SIG-M5 treated with dmso at 0.1 percent for 504 hours (cell line): Measurements from ENCODE around the gene IBTK.
"Not testable (repeated sequence)": the region's sequence is repeated elsewhere in the genome, so short reads cannot be mapped to it uniquely, and the experiment has no call there.

Experiments
- DNase-seq: peaks from one replicate; lab custom pipeline; 2025; ENCODE audit not compliant: unreplicated experiment; lab: John Stamatoyannopoulos, UW

IBTK gene

DNA sequence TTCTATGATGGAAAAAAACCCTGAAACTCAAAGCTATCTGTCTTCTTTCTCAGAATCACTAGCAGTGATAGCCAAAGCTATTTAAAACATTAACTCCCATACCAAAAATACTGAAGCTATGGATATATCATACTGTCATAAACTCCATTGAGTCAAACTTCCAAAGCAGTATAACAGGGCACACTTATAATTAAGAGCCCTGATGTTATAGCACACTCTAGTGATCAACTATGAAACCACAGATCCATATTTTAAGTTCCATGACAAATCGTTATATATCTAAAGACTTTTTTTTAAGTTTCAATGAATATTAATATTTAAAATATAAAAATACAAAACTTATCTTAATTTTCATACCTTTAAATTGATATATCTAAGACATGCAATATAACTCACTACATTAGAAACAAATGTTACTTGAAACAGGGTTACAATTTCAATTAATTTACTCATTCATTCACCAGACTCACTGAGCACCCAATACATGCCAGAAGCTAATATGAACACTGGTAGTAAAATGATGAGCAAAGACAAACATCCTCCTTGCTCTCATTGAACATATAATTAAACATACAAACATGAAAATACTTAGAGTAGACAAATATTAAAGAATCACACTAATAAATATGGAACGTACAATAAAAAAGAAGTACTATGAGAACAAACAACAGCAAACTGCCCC, 69.3 kb downstream of the IBTK start:
- DNase-seq: no peak

DNA sequence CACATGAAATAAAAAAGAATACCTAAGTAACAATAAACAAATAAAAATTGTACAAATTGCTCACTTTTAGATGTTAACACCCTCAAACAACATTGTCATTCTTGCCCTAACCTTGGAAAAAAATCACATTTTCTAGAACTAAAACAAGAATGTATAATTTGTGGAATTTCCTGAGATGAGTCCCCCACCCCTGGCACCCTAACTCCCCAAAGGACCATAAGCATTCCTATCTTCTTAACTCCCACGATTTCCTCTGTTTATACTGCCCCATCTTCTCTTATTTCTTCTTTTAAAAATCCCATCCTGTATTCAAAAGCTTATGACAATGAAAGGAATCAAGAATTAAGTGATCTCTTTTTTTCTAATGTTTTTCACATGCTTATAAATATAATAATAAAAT, 70.9 kb downstream of the IBTK start:
- no peak for DNase-seq

DNA sequence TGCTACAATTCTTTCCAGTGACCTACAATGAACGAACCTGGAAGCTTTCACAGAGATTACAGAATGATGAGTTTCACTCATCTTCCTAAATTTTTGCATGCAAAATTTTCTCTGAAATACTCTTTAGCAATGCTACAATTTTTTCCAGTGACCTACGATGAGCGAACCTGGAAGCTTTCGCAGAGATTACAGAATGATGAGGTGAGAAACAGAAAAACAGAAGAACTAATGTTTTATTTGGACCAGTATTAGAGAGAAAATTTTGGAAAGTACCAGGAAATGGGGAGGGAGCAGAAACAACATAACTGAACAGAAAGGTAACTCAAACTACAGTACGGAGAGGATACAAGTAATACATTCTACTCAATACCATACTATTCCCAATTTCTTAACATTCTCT, 75.0 kb downstream of the IBTK start:
- no peak for DNase-seq

DNA sequence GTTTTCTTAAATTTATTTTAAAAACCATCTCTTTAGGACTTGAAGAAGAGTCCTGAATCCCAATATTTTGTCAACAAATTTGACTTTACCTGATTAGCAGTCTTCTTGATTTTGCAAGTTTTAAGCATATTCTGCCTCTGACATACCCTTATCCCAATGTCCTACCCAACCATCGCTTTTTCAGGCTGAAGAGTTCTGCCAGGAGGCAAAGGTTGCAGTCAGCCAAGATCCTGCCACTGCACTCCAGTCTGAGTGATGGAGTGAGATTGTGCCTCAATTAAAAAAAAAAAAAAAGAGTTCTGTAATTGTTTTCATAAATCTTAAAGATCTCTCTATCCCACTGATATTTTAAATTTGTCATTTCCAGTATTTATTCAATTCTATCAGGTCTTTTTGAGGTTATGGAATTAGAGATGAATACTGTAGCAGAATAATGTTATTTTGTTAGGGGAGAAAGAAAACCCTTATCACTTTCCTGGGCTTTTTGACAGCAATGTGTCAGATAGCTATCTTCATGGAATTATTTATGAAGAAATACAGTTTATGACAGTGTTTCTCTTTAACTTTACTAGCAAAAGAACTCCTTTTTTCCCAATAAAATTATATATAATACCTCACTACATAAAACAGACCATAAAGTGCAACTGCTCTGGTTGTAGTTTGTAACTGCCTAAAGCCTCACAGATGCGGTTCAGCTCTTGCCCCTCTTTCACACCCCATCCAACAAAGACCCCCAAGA, 78.2 kb downstream of the IBTK start:
- DNase-seq: no peak

DNA sequence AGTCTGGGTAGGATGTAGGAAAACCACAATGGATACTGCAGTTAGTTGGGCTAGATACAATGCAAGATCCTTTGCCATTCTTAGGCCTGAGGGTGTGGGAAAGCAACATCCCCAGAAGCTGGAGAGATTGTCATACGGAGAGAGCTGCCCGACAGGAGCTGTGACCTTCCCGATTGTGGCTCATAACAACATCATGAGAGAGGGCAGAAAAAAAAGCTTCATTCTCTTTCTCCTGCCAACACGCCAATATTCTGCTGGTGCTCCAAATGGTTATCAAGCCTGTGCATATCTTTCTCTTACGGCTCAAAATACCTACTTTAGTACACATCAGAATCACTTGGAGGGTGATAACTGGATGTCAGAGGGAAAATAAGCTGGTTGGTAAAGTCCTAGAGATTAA, 81.1 kb downstream of the IBTK start:
- no peak for DNase-seq

DNA sequence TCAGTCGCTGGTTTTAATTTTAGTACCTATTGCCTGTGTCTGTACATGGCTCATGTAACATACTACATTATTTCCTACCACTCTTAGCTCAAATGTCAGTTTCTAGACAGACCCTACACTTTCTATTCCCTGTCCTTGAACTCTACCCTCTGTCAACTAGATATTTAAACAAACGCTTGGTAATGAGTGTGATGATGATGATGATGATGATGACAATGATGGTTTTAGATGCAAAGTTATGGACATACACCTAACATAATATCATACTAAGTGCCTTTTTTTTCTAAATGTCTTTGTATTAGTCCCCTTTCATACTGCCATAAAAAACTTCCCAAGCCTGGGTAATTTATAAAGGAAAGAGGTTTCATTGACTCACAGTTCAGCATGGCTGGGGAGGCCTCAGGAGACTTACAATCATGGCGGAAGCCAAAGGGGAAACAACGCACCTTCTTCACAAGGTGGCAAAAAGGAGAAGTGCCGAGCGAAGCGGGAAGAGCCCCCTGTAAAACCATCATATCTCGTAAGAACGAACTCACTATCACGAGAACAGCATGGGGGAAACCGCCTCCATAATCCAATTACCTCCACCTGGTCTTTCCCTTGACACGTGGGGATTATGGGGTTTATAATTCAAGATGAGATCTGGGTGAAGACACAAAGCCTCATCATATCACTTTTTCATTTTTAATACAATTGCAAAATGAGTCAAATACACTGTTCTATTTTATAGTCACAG, 87.1 kb downstream of the IBTK start:
- DNase-seq: no peak

DNA sequence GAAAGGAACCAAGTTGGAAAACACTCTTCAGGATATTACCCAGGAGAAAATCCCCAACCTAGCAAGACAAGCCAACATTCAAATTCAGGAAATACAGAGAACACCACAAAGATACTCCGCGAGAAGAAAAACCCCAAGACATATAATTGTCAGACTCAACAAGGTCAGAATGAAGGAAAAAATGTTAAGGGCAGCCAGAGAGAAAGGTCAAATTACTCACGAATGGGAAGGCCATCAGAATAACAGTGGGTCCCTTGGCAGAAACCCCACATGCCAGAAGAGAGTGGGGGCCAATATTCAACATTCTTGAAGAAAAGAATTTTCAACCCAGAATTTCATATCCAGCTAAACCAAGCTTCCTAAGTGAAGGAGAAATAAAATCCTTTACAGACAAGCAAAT, 94.8 kb downstream of the IBTK start:
- not testable (repeated sequence) for DNase-seq

DNA sequence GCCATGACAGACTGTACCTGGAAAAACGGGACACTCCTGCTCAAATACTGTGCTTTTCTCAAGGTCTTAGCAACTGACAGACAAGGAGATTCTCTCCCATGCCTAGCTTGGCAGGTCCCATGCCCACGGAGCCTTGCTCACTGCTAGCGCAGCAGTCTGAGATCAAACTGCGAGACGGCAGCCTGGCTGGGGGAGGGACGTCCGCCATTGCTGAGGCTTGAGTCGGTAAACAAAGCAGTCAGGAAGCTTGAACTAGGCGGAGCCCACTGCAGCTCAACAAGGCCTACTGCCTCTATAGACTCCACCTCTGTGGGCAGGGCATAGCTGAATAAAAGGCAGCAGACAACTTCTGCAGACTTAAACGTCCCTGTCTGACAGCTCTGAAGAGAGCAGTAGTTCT, 96.4 kb downstream of the IBTK start:
- not testable (repeated sequence) for DNase-seq

DNA sequence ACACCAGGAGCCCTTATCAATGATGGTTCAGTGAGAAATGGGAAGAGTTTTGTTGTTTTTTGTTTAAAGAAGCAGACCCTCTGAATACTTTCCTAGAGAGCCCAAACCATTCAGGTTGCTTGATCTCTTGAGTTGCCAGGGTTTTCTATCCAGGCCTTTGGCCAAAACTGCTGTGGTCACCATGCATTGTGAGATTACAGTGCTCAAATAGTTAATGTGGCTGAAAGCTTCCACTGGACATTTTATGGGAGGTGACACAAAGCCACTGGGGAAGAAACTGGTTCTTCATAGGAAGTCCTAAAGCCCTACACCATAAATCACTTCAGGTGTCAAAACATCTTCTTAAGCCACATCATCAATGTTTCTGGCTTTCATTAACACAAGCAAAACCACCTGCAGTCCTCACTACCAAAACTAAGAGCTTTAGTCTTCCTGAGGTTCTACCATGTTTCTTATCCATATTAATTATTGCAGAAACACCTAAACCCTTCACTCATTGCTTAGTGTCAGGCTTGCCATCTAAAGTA, 101.6 kb downstream of the IBTK start:
- no peak for DNase-seq

DNA sequence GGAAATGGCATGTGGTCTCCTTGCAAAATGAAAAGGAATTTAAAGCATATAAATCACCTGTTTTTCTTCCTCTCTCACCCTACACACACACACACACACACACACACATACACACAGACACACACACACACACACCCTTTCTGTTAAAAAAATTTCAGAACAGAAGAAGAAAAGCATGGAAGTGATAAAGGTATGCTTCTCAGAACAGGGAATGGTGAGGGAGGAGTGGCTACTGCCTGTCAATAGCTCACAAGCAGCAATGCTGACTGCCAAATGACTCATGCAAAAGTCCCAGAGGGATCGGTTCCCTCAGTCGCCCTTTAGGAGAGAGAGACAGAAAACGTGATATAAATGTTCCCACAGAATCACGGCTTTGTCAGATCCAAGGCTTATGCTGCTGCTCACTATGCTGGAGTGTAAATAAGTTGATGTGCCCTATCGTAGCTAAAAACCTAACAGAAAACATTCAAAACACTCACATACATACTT, 102.6 kb downstream of the IBTK start:
- no peak for DNase-seq

DNA sequence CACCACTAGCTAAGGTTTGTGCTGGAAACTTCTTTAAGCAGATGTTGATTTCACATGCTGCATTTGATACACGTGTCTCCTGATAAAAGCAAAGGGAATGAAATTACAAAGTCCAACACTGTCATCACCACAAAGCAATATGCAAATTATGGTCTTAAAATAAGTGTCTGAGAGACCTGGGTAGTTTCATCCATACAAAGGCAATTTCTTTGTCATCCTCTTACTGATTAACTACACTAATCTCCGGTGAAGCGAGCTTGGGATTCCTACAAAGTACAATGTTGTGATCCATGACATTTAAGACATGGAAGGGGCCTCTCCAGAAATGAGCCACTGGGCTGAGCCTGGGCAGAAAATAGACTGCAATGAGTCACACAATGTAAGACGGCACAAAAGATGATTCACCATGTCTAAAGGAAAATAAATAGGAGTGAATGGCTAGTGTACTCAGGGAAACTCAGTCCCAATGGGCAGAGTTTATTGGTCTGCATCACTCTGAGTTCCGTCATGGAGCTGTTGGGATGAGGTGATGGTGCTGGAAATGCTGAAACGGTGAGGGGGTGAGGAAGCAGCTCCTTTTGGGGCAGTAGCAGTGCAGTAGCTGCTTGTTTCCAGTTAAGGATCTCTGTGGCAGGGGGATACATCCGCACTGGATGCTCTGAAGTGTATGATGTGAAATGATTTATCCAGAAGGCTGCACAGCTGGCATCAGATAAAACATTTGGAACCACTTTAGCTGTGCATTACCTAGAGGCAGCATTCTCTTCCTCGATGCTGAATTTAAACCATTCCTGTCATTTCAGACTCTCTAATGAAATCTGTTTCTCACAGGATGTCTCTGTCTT, 103.3 kb downstream of the IBTK start:
- DNase-seq: peak; percentile 19

DNA sequence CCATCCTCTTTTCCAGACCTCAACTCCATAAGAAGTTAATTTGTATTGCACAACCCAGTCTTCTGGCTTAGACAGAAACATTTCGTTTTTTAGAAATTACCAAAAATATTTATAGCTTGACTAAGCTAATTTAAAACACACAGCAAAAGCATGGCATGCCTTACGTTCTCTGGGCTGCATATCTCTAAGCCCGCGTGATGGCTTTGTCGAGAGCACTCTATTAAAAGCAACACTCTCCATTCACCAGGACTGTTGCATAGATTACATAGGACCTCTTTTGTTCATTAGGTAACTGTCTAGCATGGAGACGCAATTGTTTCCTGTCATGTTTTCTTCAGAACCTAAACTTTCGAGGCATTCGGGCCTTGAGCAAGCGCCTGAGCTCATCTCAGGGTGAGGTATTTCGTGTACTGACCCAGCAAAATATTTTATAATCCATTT, 104.5 kb downstream of the IBTK start:
- DNase-seq: no peak

DNA sequence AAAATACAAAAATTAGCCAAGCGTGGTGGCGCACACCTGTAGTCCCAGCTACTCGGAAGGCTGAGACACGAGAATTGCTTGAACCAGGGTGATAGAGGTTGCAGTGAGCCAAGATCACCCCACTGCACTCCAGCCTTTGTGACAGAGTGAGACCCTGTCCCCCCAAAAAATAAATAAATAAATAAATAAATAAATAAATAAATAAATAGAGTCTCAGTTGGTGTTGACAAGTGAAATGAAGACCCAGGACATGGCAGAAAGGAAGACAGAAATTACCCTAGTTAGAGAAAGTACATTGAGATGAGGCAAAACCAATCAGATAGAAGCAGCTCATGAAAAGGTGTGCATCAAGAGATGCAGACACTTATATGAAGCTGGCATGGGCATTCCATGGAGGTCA, 105.0 kb downstream of the IBTK start:
- no peak for DNase-seq

DNA sequence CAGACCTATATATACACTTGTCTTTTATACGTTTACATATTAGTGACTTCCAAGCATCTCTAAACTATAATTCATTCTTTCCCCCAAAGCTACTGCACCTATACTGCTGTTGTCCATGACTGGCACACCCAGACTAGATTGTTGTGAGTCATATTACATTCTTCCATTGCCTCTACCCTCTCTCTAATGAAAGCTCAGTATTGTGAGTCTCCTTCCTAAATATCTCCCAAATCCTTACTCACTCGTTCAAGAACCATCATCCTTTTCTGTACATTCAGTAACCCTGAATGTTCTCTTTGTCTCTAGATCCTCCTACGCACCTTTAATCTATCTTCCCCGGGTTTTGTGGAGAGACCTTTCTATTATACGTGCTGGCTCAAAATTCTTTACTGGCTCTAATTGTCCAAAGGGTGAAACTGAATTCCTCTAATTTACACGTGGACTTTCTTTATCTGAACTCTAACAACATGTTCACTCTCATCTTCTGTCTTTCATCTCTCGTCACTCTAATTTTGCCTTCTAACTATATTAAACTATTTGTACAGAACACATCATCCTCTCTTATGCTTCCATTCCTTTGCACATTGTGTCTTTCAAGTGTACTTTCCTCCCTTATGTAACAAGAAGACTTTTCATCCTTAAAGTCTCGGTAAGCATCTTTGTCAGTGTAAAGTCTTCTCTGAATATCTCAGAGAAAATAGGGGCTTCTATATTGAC, 109.3 kb downstream of the IBTK start:
- no peak for DNase-seq

DNA sequence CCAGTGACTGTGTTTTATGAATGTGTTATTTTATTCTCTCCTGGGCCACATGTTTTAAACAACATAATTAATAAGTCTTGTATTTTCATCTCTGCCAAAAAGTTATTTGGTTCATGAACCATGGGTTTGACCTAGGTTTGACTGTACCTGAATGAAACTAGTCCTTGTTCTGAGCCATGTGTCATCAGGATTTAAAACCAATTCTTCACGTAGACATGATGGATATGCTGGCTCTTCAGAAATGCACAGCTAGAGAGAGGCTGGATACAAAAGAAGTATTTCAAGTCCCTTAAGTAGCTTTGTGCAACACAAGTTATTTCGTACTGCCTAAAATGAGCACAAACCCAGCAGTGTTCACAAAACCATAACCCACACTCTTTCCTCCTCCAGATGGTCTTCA, 116.1 kb downstream of the IBTK start:
- no peak for DNase-seq

DNA sequence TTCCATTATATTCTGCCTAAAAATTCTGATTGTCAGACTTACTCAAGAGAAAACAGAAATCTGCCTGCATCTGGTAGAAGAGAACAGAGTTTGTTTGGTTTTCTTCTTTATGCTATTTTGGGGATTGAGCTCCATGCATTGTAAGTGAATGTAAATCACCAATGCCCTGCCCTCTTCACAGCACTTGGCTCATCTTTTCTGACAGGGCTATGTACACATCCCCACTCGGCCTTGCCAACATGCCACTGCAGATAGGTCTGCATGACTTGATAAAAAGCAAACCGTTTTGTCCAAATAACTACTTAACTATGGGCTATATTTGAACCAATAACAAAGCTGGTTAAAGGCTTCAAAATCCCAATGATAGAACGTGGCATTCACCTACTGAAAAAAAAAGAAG, 117.7 kb downstream of the IBTK start:
- DNase-seq: no peak

DNA sequence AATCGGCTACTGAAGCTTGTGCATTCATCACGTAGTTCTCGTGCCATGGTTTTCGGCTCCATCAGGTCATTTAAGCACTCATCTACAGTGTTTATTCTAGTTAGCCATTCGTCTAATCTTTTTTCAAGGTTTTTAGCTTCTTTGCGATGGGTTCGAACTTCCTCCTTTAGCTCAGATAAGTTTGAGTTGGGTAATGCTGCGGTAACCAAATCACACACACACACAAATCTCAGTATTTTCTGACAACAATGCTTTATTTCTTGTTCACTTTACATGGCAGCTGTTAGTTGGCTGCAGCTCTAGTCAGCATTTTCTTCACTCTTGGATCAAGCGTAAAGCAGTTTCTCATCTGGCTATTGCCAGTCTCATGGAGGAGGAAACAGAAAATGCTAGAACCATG, 118.6 kb downstream of the IBTK start:
- DNase-seq: not testable (repeated sequence)

DNA sequence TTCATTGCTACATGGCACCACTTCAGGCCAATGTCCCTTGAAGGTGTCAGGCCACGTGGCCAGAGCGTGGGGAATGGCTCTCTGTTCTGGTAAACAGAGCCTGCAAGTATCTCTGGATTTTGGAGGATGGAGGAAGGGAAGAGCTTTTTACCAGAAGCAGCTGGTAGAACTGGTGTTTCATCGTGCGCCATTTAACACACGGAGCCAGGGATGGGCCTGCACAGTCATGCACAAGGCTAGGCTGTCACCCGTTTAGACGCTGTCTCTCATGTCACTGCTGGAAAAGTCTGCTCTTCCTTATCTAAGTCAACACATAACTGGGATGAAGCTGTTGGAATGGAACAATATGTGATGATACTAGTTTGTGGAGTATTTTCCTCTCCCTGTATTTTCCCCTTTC, 123.9 kb downstream of the IBTK start:
- no peak for DNase-seq
